HG03039 (cell line): Measurements from ENCODE around the gene WHAMM.
"Not testable (repeated sequence)": the region's sequence is repeated elsewhere in the genome, so short reads cannot be mapped to it uniquely, and the experiment has no call there.

Source experiments
- ATAC-seq: cut with Tn5 transposase; IDR thresholded peaks from one replicate; pipeline ENCODE4 v1.9.1; 2021; ENCODE audit warnings: mild to moderate bottlenecking, moderate library complexity; ENCODE audit not compliant: unreplicated experiment

Gene WHAMM

DNA sequence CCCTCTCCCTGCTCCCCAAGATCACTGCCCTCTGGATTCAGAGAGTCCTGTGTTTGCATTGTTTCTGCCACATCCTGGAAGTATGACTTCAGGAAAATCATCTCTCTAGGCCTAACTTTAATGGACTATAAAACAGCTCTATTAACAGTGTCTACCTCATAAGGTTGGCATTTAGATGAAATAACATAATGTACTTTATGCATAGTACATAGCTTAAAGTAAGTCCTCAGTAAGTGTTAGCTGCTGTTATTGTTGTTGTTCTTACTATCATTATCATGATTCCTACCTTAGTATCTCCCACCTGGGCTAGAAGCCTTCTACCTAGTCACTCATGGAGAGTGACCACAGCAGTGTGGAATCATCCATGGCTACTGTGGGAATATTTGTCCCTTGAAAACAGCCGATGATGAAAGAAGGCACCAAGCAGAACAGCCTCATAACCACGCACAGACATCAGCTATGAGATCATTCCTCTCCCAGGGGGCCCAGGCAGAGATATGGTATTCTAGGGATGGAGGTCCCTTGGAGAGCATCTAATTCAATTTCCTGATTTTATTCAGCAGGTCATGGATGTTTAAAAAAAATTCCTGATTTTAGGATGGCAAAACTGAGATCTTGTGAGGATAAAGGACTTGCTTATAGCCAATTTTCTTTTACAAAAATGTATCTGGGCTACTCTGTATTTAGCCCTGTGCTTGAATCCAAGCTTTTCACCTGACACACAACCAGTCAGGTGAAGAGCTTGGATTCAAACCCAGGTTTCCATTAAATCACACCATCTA lies 5.4 kb upstream of the WHAMM start:
- no peak for ATAC-seq

DNA sequence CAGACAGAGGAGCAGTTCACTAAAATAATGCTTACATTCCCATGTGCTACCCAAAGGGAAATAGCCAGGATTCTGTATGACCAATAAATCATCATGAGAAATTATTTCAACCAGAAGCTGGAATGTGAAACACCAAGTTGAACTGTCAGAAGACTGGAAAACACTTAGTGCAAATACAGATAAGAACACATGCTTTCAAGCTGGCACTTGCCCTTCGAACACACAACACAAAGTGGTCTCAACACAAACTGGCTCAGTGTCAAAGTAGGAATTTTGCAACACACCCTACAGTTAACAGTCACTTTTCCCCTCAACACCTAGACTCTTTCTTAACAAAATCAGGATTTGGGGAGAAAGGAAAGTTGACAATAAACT lies 4.9 kb upstream of the WHAMM start:
- no peak for ATAC-seq

DNA sequence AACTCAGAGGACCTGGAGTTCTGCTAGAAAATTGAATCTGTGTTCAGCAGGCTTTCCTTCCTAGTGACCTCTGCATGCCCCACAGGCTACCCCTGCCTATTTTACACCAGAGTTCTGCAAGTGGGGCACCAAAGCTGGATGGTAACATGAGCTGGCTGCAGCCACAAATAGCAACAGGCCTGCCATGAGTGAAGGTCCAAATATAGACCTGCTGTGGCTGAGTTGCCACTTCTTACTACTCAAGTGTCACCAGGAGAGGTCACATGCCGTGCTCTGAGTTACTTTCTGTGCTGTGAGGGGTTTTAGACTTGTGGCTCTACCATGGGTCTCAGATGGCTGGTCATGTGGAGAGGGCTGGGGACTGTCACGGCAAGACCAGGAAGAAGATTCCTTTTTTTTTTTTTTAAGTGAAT lies 3.4 kb upstream of the WHAMM start, which contains the start of gene FSD2:
TSS of gene FSD2 (minus strand) at position 76 of the 413 bp plus-strand sequence. CDS start 18,679 bp downstream, outside the sequence.
- peak; percentile 41 for ATAC-seq

DNA sequence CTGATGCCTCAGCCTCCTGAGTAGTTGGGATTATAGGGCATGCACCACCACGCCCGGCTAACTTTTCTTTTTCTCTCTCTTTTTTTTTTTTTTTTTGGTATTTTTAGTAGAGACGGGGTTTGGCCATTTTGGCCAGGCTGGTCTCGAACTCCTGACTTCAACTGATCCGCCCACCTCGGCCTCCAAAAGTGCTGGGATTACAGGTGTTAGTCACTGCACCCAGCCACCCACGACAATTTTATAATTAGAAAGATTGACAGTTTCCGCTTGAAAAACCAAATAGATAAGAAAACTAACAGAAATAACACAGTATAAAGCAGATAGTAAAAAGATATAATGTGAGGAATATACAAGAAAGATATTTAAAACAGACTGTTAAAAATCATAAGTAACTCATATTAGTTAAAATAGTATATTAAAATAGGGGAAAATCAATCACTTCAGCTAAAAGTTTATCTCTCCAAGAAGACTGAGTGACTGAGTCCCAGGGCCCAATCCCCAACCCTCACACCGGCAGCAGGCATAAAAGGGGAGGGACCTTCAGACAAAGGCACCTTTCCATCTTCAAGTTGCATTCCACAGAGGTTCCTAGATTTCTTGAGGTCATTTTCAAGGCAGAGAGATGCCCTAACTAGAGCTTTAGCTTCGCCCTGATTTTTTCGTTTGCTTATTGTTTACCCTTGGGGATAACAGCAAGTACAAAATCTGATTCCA lies 1.4 kb upstream of the WHAMM start:
- no peak for ATAC-seq

DNA sequence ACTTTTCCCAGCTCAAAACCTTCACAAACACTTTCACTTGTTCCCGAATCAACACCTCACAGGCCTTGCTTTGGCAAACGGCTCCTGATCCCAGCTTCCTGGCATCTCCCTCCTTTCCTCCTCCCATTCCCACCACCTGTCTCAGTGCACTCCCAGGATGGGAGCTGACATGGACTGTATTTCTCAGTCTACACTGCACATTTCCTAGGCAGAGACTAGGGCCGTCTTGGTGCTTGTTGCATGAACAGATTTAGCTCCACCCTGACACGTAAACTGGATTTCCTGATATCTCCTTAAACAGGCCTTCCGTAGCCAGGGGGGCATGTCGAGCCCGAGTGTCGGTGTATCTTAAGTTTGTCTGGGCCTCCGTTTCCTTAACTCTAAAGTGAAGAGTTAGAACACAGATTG lies 790 bp upstream of the WHAMM start:
- no peak for ATAC-seq

DNA sequence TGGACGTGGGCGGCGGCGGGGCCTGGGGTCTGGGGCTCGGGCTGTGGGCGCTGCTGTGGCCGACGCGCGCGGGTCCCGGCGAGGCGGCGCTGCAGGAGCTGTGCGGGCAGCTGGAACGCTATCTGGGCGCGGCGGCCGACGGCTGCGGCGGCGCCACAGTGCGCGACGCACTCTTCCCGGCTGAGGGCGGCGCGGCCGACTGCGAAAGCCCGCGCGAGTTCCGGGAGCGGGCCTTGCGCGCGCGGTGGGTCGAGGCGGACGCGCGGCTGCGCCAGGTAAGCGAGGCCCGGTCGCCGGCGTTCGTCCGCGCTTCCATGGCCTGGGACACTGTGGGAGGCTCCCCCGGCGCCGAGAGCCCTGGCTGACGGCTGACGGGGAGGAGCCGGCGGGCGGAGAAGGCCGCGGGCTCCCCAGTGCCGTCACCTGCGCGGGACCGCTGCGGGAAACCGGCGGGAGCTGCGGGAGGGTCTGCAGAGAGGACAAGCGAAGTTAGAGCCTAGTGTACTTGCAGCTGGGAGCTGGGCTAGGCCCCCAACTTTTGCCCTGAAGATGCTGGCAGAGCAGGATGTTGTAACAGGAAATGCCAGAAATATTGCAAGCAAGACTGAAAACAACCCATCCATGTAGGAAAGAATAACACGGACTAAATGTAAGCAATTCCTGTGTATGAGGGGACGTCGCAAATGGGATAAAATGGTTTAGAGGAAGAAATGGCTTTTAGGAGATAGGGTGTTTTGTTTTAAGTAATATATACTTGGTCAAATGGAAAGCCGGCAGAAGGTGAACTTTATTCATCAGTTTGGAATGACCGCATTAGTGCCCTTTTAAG lies 847 bp downstream of the WHAMM start:
- ATAC-seq = peak; percentile 17

DNA sequence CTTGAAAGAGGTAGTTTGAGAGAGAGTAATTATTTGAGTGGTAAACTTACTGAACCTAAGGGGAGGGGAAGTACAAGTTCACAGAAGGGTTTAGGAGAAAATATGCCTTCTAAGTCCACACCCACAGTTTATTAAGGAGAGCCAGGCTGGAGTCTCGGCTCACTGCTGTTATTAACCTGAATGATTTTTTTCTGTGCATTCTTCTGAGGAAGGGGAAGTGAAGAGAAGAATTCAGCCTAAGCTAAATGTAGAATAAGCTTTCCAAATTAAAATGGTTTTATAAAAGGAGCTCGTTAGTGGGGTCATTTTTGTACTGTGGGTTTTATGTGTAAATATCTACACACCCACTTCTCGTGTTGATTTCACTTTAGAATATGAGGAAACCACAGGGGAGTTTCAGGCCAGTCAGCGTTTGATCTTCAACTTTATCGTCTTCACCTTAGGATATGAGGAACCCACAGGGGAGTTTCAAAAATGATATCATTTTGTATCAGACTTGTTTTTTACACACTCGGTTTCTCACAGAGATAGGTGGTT lies 1.5 kb downstream of the WHAMM start:
- ATAC-seq = no peak

DNA sequence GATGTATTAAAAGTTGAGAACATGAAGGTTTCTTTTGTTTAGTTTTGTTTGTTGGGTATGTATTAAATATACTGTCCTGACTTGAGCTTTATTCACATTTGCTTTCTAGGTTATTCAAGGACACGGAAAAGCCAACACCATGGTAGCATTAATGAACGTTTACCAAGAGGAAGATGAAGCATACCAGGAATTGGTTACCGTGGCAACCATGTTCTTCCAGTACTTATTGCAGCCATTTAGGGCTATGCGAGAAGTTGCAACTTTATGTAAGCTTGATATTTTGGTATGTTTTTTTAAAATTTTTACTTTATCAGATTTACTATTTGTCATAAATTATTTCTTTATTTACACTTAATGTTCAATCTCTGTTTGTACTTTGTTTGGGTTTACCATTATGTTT lies 3.6 kb downstream of the WHAMM start:
- no peak for ATAC-seq

DNA sequence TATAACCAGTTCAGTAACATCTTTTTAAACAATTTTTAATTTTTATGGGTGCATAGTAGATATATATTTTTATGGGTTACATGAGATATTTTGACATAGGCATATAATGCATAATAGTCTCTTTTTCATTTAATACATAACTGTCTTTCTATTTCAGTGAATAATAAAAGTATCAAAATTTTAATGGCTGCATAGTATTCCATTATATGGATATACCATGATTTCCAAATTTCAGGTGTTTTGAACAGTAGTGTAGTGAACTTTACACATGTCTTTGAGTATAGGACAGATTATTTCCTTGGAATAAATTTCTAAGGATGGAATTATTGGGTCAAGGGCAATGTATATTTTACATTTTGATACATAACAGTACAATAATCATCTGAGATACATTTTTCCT lies 10.7 kb downstream of the WHAMM start:
- no peak for ATAC-seq

DNA sequence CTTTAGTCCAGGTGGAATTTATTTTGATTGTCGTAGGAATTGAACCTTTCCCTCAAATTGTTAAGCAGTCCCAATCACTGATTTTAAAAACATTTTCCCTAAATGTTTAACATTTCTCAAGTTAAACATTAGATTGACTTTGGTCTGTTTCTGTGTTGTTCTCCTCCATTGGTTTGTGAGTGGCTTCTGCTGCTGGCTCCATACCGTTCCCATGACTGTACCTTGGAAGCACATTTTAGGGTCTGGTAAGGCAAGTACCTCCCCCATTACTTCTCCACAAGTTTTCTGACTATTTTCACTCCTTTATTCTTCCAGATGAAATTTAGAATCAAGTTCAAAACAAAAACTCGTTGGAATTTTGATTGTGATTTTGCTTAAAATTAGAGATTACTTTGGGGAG lies 12.0 kb downstream of the WHAMM start:
- ATAC-seq = not testable (repeated sequence)

DNA sequence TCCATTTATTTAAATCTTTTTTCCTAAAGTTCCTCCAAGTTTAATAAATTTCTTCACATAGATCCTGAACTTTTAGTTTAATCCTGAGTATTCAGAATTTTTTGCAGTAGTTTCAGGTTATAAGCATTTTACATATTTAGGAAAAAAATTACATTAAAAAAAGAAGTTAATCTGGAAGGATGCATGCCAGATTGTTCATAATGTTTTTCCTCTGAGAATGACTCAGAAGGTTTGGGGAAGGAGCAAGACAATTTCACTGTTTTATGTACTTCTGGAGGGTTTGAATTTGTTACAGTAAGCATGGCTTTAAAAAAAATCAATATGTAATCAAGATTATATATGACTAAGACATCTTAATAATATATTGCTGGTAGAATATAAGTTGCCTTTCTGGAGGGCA lies 12.4 kb downstream of the WHAMM start:
- ATAC-seq = not testable (repeated sequence)

DNA sequence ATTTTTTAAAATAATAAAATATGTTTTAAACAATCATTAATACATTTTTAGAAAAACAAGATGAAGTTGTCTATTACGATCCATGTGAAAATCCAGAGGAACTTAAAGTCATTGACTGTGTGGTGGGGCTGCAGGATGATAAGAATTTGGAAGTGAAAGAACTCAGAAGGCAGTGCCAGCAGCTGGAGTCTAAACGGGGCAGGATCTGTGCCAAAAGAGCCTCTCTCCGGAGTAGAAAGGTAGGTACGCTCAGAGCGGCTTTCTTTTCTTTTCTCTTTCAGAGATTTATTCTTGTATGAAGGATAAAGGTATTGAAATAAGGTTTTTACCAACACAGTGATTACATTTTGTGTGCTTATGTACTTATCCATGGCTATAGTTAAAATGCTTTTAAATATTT lies 13.6 kb downstream of the WHAMM start:
- ATAC-seq = no peak

DNA sequence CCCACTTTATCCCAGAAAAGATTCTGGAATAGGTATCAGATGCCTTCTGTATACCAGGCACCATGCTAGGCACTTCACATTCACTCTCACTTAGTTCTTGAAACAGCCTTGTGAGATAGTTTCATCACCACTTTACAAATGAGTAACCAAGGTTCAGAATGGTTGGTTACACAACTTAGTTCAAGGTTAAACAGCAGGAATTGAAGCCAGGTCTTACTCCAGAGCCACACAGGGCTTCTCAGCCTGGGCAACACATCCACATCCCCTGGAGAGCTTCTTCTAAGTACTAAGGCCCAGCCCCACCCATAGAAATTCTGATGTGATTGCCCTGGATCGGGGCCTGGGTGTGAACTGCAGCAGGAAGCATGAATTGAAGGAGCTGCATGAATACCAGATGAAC lies 18.6 kb downstream of the WHAMM start:
- no peak for ATAC-seq

DNA sequence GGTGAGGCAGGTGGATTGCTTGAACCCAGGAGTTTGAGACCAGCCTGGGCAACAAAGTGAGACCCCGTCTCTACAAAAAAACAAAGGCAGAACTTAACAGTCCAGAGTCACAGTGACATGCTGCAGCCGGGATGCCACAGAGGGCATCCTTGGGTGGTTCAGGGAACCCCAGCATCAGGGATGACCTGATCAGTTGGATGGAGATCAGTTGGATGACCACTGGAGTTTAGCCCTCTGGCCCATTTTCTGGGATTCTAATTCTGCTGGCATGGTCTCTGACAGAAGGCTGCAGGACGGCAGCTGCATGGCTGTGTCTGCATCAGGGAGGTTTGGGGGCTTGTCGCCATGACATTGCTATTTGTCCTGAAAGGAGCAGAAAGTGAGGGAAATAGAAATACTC lies 19.8 kb downstream of the WHAMM start:
- ATAC-seq = no peak

DNA sequence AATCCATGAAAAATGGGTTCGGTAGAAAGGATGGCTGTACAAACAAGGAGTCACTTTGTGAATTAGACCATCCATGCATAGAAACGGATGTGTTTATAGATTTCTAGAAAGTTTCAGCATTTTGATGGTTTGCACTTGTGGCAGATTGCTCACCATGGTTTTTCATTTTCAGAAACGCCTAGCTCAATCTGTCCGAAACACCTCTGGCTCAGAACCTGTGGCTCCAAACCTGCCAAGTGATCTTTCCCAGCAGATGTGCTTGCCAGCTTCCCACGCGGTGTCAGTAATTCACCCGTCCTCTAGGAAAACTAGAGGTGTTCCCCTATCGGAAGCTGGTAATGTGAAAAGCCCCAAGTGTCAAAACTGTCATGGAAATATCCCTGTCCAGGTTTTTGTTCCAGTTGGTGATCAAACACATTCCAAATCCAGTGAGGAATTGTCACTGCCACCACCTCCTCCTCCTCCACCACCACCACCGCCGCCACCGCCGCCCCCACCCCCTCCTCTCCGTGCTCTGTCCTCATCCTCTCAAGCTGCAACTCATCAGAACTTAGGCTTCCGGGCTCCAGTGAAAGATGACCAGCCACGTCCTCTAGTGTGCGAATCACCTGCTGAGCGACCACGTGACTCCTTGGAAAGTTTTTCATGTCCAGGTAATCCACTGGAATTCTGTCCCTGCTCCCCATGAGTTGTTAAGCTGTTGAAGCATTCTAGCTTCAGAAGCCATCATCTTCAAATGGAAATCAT lies 21.2 kb downstream of the WHAMM start:
- no peak for ATAC-seq

DNA sequence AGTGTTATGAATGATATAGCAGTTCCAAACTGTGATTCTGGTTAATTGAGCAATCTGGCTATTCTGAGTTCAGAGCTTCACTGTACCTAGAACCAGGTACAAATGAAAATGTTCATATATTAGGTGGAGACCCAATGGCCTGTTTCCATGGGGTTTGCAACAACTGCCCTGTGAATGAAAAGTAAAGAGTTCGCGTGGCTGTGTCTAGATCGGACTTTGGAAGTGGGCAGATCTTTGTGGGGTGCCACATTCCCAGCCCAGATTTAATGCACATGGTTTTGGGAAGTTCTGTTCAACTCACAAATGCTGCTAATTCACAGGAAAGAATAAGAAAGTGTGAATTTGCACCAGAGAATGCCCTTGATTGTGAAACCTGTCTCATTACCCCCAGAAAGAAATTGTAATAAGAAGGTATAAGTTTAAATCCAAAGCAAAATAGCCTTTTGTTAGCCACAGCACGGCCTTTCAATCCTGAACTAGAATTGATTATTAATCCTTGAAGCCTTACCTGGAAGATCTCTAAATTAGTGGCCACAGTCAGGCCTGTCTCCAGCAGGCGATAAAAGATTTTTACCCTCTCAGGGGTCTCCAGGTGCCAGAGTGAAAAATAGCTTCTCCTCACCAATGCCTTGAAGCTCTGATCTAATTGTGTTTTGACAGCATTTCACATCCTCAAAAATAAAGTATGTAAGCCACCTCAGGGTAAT lies 22.6 kb downstream of the WHAMM start:
- peak; percentile 15 for ATAC-seq

DNA sequence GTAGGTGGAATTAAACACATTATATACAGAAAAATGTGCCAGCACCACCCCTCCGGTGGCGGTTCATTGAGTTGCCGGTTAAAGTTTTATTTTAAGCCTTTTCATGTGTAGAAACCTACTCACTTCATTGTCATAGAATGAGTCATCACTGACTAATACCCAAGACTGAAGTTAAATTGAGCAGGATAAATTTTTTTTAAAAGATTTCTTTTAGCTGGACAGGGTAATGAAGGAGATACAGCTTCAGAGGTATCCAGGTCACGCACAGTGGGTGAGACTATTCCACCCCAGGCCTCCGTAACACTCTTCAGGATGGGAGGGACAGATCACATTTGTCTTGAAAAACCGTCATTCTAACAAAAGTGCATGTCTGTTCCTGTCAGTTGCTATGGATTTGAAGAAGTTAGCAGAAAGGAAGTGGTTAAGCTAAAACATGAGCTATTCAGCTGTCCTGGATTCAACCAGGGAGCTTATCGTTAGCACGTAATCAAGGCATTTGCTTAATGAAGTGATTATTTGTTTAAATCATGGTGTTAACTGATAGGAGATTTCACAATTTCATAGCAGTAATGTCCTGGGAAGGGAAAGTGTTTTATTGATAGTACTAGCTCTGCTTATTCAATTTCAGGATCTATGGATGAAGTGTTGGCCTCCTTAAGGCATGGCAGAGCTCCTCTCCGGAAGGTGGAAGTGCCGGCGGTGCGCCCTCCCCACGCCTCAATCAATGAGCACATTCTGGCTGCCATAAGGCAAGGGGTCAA lies 23.4 kb downstream of the WHAMM start:
- ATAC-seq = peak; percentile 53

DNA sequence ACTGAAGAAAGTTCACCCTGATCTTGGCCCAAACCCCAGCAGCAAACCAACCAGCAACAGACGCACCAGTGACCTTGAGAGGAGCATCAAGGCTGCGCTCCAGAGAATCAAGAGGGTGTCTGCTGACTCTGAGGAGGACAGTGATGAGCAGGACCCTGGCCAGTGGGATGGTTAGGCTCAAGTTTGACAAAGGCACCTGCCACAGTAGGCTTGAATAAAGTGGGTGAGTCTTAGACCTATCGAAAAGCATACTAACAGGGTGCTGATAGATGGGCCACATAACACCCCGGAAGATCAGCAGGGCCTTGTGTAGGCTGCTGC lies 23.9 kb downstream of the WHAMM start:
- no peak for ATAC-seq

DNA sequence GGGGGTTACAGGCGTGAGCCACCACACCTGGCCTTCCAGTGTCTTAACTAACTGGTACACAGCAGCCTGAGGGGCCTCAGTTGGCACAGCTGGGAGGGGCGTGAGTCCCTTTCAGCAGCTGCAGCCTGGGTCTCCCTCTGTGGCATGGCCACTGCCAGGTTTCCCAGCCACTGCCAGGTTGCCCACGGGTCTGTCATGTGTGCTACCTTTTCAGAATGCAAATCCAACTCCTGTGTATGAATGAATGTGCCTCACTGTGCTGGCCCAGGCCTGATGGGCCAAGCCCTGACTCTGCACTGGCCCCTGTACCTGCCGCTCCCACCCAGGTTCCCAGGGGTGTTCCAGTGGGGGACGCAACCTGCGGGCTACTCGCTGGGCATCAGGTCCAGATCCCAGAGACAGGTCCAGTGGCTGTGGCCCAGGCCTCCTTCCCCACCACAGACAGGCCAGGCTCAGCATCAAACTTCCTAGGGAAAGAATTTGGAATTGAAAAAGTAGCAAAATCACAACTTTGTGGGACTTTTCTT lies 26.0 kb downstream of the WHAMM start:
- ATAC-seq = no peak
